WTC11 (cell line): ENCODE data around the gene AKAP10. TPM values are rescaled to one million over a fixed set of nuclear protein-coding genes. Genes with fewer than 3 reads are reported as not detected.

Experiments used
- ATAC-seq: fragments of 200-7000 bp; cut with Tn5 transposase; 2 replicates; pipeline ENCODE4 v1.10.0; 2021; ENCODE audit warnings: mild to moderate bottlenecking, moderate library complexity
- CTCF ChIA-PET: fragments of 300-600 bp; sonication (Branson Sonifier 250); formaldehyde crosslinking; loops from one replicate; lab custom pipeline; 2021; ENCODE audit warnings: antibody characterized with exemption; lab: Charles Lee
- POLR2A ChIA-PET: fragments of 350-600 bp; sonication (Branson Sonifier 250); formaldehyde crosslinking; loops from one replicate; lab custom pipeline; 2021; ENCODE audit warnings: antibody characterized with exemption; lab: Charles Lee
- DNase-seq: peaks from one replicate; pipeline ENCODE4 v3.0.0; 2021; ENCODE audit warnings: low spot score
- H3K27ac Mint-ChIP-seq: 2 replicates; pipeline ENCODE4 v1.8.0; 2021; ENCODE audit warnings: mixed read lengths
- H3K27me3 Mint-ChIP-seq: 2 replicates; pipeline ENCODE4 v1.8.0; 2021; ENCODE audit warnings: low read depth, mild to moderate bottlenecking, moderate library complexity, mixed read lengths
- H3K36me3 Mint-ChIP-seq: 2 replicates; pipeline ENCODE4 v1.8.0; 2021; ENCODE audit warnings: mixed read lengths
- H3K4me1 Mint-ChIP-seq: 2 replicates; pipeline ENCODE4 v1.8.0; 2022; ENCODE audit warnings: mixed read lengths
- H3K4me3 Mint-ChIP-seq: 2 replicates; pipeline ENCODE4 v1.8.0; 2021; ENCODE audit warnings: mild to moderate bottlenecking, moderate library complexity, mixed read lengths
- H3K9me3 Mint-ChIP-seq: 2 replicates; pipeline ENCODE4 v1.8.0; 2021; ENCODE audit warnings: mixed read lengths
- ATF3 ChIP-seq: sonication (generic); formaldehyde crosslinking; conservative IDR thresholded peaks from 2 replicates; pipeline ENCODE4 v1.8.1; 2022; ENCODE audit warnings: mild to moderate bottlenecking, missing genetic modification reagents
- EMX1 ChIP-seq: fragments of 250-450 bp; sonication (Bioruptor Pico); IDR thresholded peaks from 2 replicates; pipeline ENCODE4 v1.8.0; 2021; ENCODE audit warnings: mild to moderate bottlenecking
- ESRRA ChIP-seq: sonication (generic); formaldehyde crosslinking; IDR thresholded peaks from 2 replicates; pipeline ENCODE4 v1.8.1; 2022; ENCODE audit warnings: mild to moderate bottlenecking, missing genetic modification reagents, borderline replicate concordance
- ETV6 ChIP-seq: sonication (generic); formaldehyde crosslinking; IDR thresholded peaks from 2 replicates; pipeline ENCODE4 v1.8.1; 2022; ENCODE audit warnings: mild to moderate bottlenecking, missing genetic modification reagents
- FOXJ3 ChIP-seq: sonication (generic); formaldehyde crosslinking; IDR thresholded peaks from 2 replicates; pipeline ENCODE4 v1.9.0; 2021; ENCODE audit warnings: missing genetic modification reagents, mild to moderate bottlenecking, borderline replicate concordance
- FOXK1 ChIP-seq: sonication (generic); formaldehyde crosslinking; IDR thresholded peaks from 2 replicates; pipeline ENCODE4 v1.8.0; 2022; ENCODE audit warnings: mild to moderate bottlenecking, moderate library complexity, missing genetic modification reagents
- JAZF1 ChIP-seq: fragments of 250-450 bp; sonication (Bioruptor Pico); IDR thresholded peaks from 2 replicates; pipeline ENCODE4 v1.9.0; 2021; ENCODE audit warnings: moderate library complexity, mild to moderate bottlenecking, inconsistent platforms
- JUN ChIP-seq: sonication (generic); formaldehyde crosslinking; IDR thresholded peaks from 2 replicates; pipeline ENCODE4 v1.8.0; 2023; ENCODE audit warnings: mild to moderate bottlenecking, missing genetic modification reagents
- NFYB ChIP-seq: sonication (generic); formaldehyde crosslinking; conservative IDR thresholded peaks from 2 replicates; pipeline ENCODE4 v1.8.0; 2022; ENCODE audit warnings: low read depth, missing genetic modification reagents
- NR1H2 ChIP-seq: sonication (generic); formaldehyde crosslinking; IDR thresholded peaks from 2 replicates; pipeline ENCODE4 v1.9.0; 2021; ENCODE audit warnings: mild to moderate bottlenecking, moderate library complexity, missing genetic modification reagents
- NR2C2 ChIP-seq: sonication (generic); formaldehyde crosslinking; IDR thresholded peaks from 2 replicates; pipeline ENCODE4 v1.8.0; 2022; ENCODE audit warnings: mild to moderate bottlenecking, missing genetic modification reagents
- SMAD3 ChIP-seq: sonication (generic); formaldehyde crosslinking; IDR thresholded peaks from 2 replicates; pipeline ENCODE4 v1.8.0; 2022; ENCODE audit warnings: missing genetic modification reagents, mild to moderate bottlenecking, borderline replicate concordance
- SOX15 ChIP-seq: fragments of 250-450 bp; sonication (Bioruptor Pico); IDR thresholded peaks from 2 replicates; pipeline ENCODE4 v1.9.0; 2021; ENCODE audit warnings: mild to moderate bottlenecking
- TEAD1 ChIP-seq: sonication (generic); formaldehyde crosslinking; IDR thresholded peaks from 2 replicates; pipeline ENCODE4 v1.8.0; 2022; ENCODE audit warnings: mild to moderate bottlenecking, missing genetic modification reagents
- ZNF121 ChIP-seq: sonication (generic); formaldehyde crosslinking; IDR thresholded peaks from 2 replicates; pipeline ENCODE4 v1.8.0; 2023; ENCODE audit warnings: missing genetic modification reagents
- ZNF138 ChIP-seq: sonication (generic); formaldehyde crosslinking; conservative IDR thresholded peaks from 2 replicates; pipeline ENCODE4 v1.8.1; 2022; ENCODE audit warnings: mild to moderate bottlenecking, moderate library complexity, missing genetic modification reagents
- ZNF219 ChIP-seq: sonication (generic); formaldehyde crosslinking; IDR thresholded peaks from 2 replicates; pipeline ENCODE4 v1.8.0; 2023; ENCODE audit warnings: missing genetic modification reagents, mild to moderate bottlenecking, borderline replicate concordance
- ZNF232 ChIP-seq: sonication (generic); formaldehyde crosslinking; IDR thresholded peaks from 2 replicates; pipeline ENCODE4 v1.8.0; 2022; ENCODE audit warnings: mild to moderate bottlenecking, missing genetic modification reagents
- ZNF317 ChIP-seq: sonication (generic); formaldehyde crosslinking; IDR thresholded peaks from 2 replicates; pipeline ENCODE4 v1.8.1; 2023; ENCODE audit warnings: low read depth, mild to moderate bottlenecking, moderate library complexity, missing genetic modification reagents, borderline replicate concordance
- total RNA-seq: library from RNA; stranded (reverse); gene quantifications from 3 replicates; pipeline ENCODE4 v1.2.3, GENCODE V29; 2021
- TF ChIP-seq, protein P1 (sequence below): sonication (generic); formaldehyde crosslinking; IDR thresholded peaks from 2 replicates; pipeline ENCODE4 v1.8.1; 2023; ENCODE audit warnings: mild to moderate bottlenecking, missing genetic modification reagents, moderate library complexity
- TF ChIP-seq, protein P2 (sequence below): sonication (generic); formaldehyde crosslinking; IDR thresholded peaks from 2 replicates; pipeline ENCODE4 v1.8.0; 2022; ENCODE audit warnings: mild to moderate bottlenecking, missing genetic modification reagents
- TF ChIP-seq, protein P3 (sequence below): sonication (generic); formaldehyde crosslinking; IDR thresholded peaks from 2 replicates; pipeline ENCODE4 v1.8.0; 2022; ENCODE audit warnings: mild to moderate bottlenecking, missing genetic modification reagents
- TF ChIP-seq, protein P4 (sequence below): sonication (generic); formaldehyde crosslinking; IDR thresholded peaks from 2 replicates; pipeline ENCODE4 v1.8.0; 2022; ENCODE audit warnings: mild to moderate bottlenecking, missing genetic modification reagents
- TF ChIP-seq, protein P5 (sequence below): fragments of 250-450 bp; sonication (Bioruptor Pico); IDR thresholded peaks from 2 replicates; pipeline ENCODE4 v1.8.0; 2021; ENCODE audit warnings: mild to moderate bottlenecking

The AKAP10 gene
- total RNA-seq, 1 experiment from 2014 or later: 29.9 TPM

DNA sequence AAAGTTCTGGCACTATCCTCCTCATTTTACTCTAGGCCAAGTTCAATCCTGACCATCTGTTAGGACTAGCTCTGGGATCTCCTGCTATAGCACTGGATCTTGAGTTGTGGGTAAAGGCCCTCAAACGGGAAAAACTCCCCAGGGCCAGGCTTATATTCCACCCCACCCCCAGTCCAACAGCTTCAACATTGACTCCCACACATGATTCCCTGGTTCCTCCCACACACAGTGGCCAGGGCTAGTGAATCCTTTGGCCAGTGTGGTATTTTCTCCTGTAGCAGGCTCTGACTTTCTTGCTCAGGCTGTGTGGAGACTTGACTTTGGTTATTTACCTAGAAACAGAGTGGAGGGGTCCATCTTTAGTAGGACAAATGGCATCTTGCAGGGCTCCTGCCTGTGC lies 10.3 kb upstream of the AKAP10 start:
- CTCF ChIA-PET: interaction anchor here (1.5 kb wide), 1 partner anchor 239 kb away, joined by 3 read pairs; no protein-coding TSS in a partner anchor
- H3K9me3 Mint-ChIP-seq: no peaks in the 10 kb centered on the region

GRCh38 chr17:19986941-19987861 lies 9.6 kb upstream of the AKAP10 start:
- Mint-ChIP-seq H3K4me1 (peaks cover 18% of the 10 kb centered on the region), H3K9me3 (no peaks in the 10 kb centered on the region), H3K27me3 (no peaks in the 10 kb centered on the region), H3K36me3 (no peaks in the 10 kb centered on the region), H3K4me3 (no peak overlapping the region), H3K27ac (peak overlapping the region; percentile 59)
- ChIA-PET POLR2A (no interaction called here), CTCF (interaction anchor here (0.9 to 1.5 kb wide), 2 partner anchors 135 to 240 kb away, joined by 3 read pairs; no protein-coding TSS in a partner anchor)
- DNase-seq (no peak), ATAC-seq (peak; percentile 72)
- TF ChIP-seq SMAD3 (CRISPR knock-in tag): no peak
- TF ChIP-seq, protein P1, sequence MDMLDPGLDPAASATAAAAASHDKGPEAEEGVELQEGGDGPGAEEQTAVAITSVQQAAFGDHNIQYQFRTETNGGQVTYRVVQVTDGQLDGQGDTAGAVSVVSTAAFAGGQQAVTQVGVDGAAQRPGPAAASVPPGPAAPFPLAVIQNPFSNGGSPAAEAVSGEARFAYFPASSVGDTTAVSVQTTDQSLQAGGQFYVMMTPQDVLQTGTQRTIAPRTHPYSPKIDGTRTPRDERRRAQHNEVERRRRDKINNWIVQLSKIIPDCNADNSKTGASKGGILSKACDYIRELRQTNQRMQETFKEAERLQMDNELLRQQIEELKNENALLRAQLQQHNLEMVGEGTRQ (CRISPR knock-in tag): no peak
- no peak for TF ChIP-seq ETV6
- no peak for TF ChIP-seq ZNF219 (CRISPR knock-in tag)
- TF ChIP-seq NR1H2 (CRISPR knock-in tag): no peak
- no peak for TF ChIP-seq ATF3 (CRISPR knock-in tag)
- TF ChIP-seq, protein P2, sequence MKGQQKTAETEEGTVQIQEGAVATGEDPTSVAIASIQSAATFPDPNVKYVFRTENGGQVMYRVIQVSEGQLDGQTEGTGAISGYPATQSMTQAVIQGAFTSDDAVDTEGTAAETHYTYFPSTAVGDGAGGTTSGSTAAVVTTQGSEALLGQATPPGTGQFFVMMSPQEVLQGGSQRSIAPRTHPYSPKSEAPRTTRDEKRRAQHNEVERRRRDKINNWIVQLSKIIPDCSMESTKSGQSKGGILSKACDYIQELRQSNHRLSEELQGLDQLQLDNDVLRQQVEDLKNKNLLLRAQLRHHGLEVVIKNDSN (CRISPR knock-in tag): no peak
- TF ChIP-seq ZNF317 (CRISPR knock-in tag): no peak
- TF ChIP-seq NFYB (CRISPR knock-in tag): no peak
- no peak for TF ChIP-seq FOXJ3 (CRISPR knock-in tag)
- no peak for TF ChIP-seq ZNF121 (CRISPR knock-in tag)
- no peak for TF ChIP-seq JUN (CRISPR knock-in tag)
- no peak for TF ChIP-seq FOXK1

More for the DNA sequence above, 10.3 kb upstream of the AKAP10 start:
- H3K27ac Mint-ChIP-seq: no peak overlapping the region
- H3K36me3 Mint-ChIP-seq: no peaks in the 10 kb centered on the region
- TF ChIP-seq JAZF1: no peak
- no peak for TF ChIP-seq ZNF138 (CRISPR knock-in tag)
- TF ChIP-seq NFYB (CRISPR knock-in tag): no peak
- no peak for TF ChIP-seq EMX1 (CRISPR knock-in tag)
- TF ChIP-seq ZNF232 (CRISPR knock-in tag): no peak
- no peak for TF ChIP-seq JUN (CRISPR knock-in tag)
- TF ChIP-seq, protein P3, sequence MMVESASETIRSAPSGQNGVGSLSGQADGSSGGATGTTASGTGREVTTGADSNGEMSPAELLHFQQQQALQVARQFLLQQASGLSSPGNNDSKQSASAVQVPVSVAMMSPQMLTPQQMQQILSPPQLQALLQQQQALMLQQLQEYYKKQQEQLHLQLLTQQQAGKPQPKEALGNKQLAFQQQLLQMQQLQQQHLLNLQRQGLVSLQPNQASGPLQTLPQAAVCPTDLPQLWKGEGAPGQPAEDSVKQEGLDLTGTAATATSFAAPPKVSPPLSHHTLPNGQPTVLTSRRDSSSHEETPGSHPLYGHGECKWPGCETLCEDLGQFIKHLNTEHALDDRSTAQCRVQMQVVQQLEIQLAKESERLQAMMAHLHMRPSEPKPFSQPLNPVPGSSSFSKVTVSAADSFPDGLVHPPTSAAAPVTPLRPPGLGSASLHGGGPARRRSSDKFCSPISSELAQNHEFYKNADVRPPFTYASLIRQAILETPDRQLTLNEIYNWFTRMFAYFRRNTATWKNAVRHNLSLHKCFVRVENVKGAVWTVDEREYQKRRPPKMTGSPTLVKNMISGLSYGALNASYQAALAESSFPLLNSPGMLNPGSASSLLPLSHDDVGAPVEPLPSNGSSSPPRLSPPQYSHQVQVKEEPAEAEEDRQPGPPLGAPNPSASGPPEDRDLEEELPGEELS: no peak
- TF ChIP-seq ZNF317 (CRISPR knock-in tag): no peak
- TF ChIP-seq, protein P4, sequence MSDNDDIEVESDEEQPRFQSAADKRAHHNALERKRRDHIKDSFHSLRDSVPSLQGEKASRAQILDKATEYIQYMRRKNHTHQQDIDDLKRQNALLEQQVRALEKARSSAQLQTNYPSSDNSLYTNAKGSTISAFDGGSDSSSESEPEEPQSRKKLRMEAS (CRISPR knock-in tag): no peak
- TF ChIP-seq TEAD1 (CRISPR knock-in tag): no peak
- no peak for TF ChIP-seq ESRRA (CRISPR knock-in tag)
- no peak for TF ChIP-seq SOX15
- TF ChIP-seq, protein P5, sequence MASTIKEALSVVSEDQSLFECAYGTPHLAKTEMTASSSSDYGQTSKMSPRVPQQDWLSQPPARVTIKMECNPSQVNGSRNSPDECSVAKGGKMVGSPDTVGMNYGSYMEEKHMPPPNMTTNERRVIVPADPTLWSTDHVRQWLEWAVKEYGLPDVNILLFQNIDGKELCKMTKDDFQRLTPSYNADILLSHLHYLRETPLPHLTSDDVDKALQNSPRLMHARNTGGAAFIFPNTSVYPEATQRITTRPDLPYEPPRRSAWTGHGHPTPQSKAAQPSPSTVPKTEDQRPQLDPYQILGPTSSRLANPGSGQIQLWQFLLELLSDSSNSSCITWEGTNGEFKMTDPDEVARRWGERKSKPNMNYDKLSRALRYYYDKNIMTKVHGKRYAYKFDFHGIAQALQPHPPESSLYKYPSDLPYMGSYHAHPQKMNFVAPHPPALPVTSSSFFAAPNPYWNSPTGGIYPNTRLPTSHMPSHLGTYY: no peak
- no peak for TF ChIP-seq NR2C2 (CRISPR knock-in tag)
- TF ChIP-seq ETV6: no peak
- H3K27me3 Mint-ChIP-seq: no peaks in the 10 kb centered on the region
- DNase-seq (no peak), ATAC-seq (no peak)
- H3K4me3 Mint-ChIP-seq: no peak overlapping the region
- POLR2A ChIA-PET: no interaction called here
- peaks cover 18% of the 10 kb centered on the region for H3K4me1 Mint-ChIP-seq
